HepG2 (cell line): ENCODE results near the gene FIZ1. TPM values are rescaled to one million over a fixed set of nuclear protein-coding genes. Genes with fewer than 3 reads are reported as not detected.

ENCODE experiments used
- CAMTA2 ChIP-seq: sonication (generic); formaldehyde crosslinking; IDR thresholded peaks from 2 replicates; pipeline ENCODE4 v1.4.0; 2020; ENCODE audit warnings: mild to moderate bottlenecking, missing genetic modification reagents, borderline replicate concordance
- CREM ChIP-seq, 2 experiments: sonication (generic) in 1 of 2; formaldehyde crosslinking in 1 of 2; IDR thresholded peaks; 2 replicates each; pipeline versions ENCODE4 v1.4.0 to v1.6.1; 2016 to 2020; ENCODE audit warnings: antibody characterized with exemption in 1 of 2, mild to moderate bottlenecking in 1 of 2, missing genetic modification reagents in 1 of 2
- DNMT3B ChIP-seq: conservative IDR thresholded peaks from 2 replicates; pipeline ENCODE4 v1.6.1; 2016; ENCODE audit warnings: missing biosample characterization, control low read depth
- FOXA3 ChIP-seq: IDR thresholded peaks from 2 replicates; pipeline ENCODE4 v1.6.1; 2016; ENCODE audit warnings: missing genetic modification reagents, missing compliant biosample characterization
- GFI1 ChIP-seq: sonication (generic); formaldehyde crosslinking; IDR thresholded peaks from 2 replicates; pipeline ENCODE4 v1.5.0; 2020; ENCODE audit warnings: missing genetic modification reagents, mild to moderate bottlenecking, borderline replicate concordance
- KLF15 ChIP-seq: sonication (generic); formaldehyde crosslinking; IDR thresholded peaks from 2 replicates; pipeline ENCODE4 v1.8.1; 2023; ENCODE audit warnings: borderline replicate concordance, mild to moderate bottlenecking, inconsistent platforms, missing genetic modification reagents, mixed read lengths
- MAFK ChIP-seq, 2 experiments: IDR thresholded peaks in 1 of 2; conservative IDR thresholded peaks in 1 of 2; 2 replicates each; pipeline ENCODE4 v1.6.1; 2011; ENCODE audit warnings: improper control_type of control experiment in 2 of 2, low read length in 2 of 2
- MTA1 ChIP-seq: sonication (generic); formaldehyde crosslinking; IDR thresholded peaks from 2 replicates; pipeline ENCODE4 v1.4.0; 2020; ENCODE audit warnings: missing genetic modification reagents, mild to moderate bottlenecking, borderline replicate concordance
- MYPOP ChIP-seq: sonication (generic); formaldehyde crosslinking; IDR thresholded peaks from 2 replicates; pipeline ENCODE4 v1.8.1; 2023; ENCODE audit warnings: mild to moderate bottlenecking, moderate library complexity, missing genetic modification reagents
- RFX3 ChIP-seq: IDR thresholded peaks from 2 replicates; pipeline ENCODE4 v1.6.1; 2016; ENCODE audit warnings: missing biosample characterization, missing genetic modification reagents
- SAFB2 ChIP-seq: sonication (generic); formaldehyde crosslinking; IDR thresholded peaks from 2 replicates; pipeline ENCODE4 v1.5.1; 2020; ENCODE audit warnings: missing genetic modification reagents, low read depth, mild to moderate bottlenecking, borderline replicate concordance
- SKI ChIP-seq: fragments of 450-650 bp; IDR thresholded peaks from one replicate; pipeline ENCODE4 v1.6.1; 2018; ENCODE audit warnings: mild to moderate bottlenecking; ENCODE audit not compliant: partially characterized antibody
- SOX5 ChIP-seq: IDR thresholded peaks from 2 replicates; pipeline ENCODE4 v1.6.1; 2016; ENCODE audit warnings: borderline replicate concordance
- USF2 ChIP-seq, 2 experiments: sonication (generic) in 1 of 2; formaldehyde crosslinking in 1 of 2; IDR thresholded peaks; 2 replicates each; pipeline versions ENCODE4 v1.5.1 to v1.6.1; 2011 to 2020; ENCODE audit warnings: borderline replicate concordance in 1 of 2, low read depth in 1 of 2, low read length in 1 of 2, mild to moderate bottlenecking in 1 of 2, missing genetic modification reagents in 1 of 2, moderate library complexity in 1 of 2
- ZNF207 ChIP-seq: fragments of 450-650 bp; IDR thresholded peaks from 2 replicates; pipeline ENCODE4 v1.6.1; 2016; ENCODE audit warnings: antibody characterized with exemption, borderline replicate concordance
- ZNF251 ChIP-seq: sonication (generic); formaldehyde crosslinking; IDR thresholded peaks from 2 replicates; pipeline ENCODE4 v1.9.0; 2021; ENCODE audit warnings: mild to moderate bottlenecking, missing genetic modification reagents
- ZNF34 ChIP-seq: sonication (generic); formaldehyde crosslinking; IDR thresholded peaks from 2 replicates; pipeline ENCODE4 v1.4.0; 2020; ENCODE audit warnings: mild to moderate bottlenecking, missing genetic modification reagents, borderline replicate concordance
- ZNF713 ChIP-seq: sonication (generic); formaldehyde crosslinking; IDR thresholded peaks from 2 replicates; pipeline ENCODE4 v1.4.0; 2020; ENCODE audit warnings: mild to moderate bottlenecking, missing genetic modification reagents
- ZNF777 ChIP-seq: sonication (generic); formaldehyde crosslinking; IDR thresholded peaks from 2 replicates; pipeline ENCODE4 v1.4.0; 2020; ENCODE audit warnings: missing genetic modification reagents
- polyA plus RNA-seq, 8 experiments: library from polyadenylated mRNA; depleted of rRNA in 3 of 8; stranded (reverse) in 7 of 8; unstranded in 1 of 8; fragments of >200 nt; fragmentation: Illumina TruSeq in 4 of 8; extraction: Trizol in 4 of 8; gene quantifications; 2 replicates each; pipeline versions ENCODE4 v1.2.1 to v1.2.3, GENCODE V29; 2011 to 2016; ENCODE audit warnings: low read depth in 4 of 8, missing spikeins in 1 of 8, mixed read lengths in 1 of 8; ENCODE audit not compliant: insufficient read depth in 1 of 8
- total RNA-seq, 5 experiments: library from RNA; depleted of rRNA; stranded (reverse); fragments of >200 nt; fragmentation: Illumina TruSeq; extraction: Trizol; gene quantifications; 2 replicates each; pipeline ENCODE4 v1.2.3, GENCODE V29; 2016; ENCODE audit warnings: low read depth in 1 of 5
- TF ChIP-seq, protein P1 (sequence below): IDR thresholded peaks from 2 replicates; pipeline ENCODE4 v1.6.1; 2016; ENCODE audit warnings: low read depth, control low read depth
- TF ChIP-seq, protein P2 (sequence below): sonication (generic); formaldehyde crosslinking; IDR thresholded peaks from 2 replicates; pipeline ENCODE4 v1.5.0; 2020; ENCODE audit warnings: mild to moderate bottlenecking, missing genetic modification reagents
- TF ChIP-seq, protein P3 (sequence below): sonication (generic); formaldehyde crosslinking; IDR thresholded peaks from 2 replicates; pipeline ENCODE4 v1.8.1; 2023; ENCODE audit warnings: mild to moderate bottlenecking, missing genetic modification reagents, borderline replicate concordance

Gene FIZ1
- total and polyA plus RNA-seq, 2 of the 13 experiments (the other 11 are each of a cell fraction or from before 2014, with no cell fraction given), result 3.6 to 5.9 TPM

DNA sequence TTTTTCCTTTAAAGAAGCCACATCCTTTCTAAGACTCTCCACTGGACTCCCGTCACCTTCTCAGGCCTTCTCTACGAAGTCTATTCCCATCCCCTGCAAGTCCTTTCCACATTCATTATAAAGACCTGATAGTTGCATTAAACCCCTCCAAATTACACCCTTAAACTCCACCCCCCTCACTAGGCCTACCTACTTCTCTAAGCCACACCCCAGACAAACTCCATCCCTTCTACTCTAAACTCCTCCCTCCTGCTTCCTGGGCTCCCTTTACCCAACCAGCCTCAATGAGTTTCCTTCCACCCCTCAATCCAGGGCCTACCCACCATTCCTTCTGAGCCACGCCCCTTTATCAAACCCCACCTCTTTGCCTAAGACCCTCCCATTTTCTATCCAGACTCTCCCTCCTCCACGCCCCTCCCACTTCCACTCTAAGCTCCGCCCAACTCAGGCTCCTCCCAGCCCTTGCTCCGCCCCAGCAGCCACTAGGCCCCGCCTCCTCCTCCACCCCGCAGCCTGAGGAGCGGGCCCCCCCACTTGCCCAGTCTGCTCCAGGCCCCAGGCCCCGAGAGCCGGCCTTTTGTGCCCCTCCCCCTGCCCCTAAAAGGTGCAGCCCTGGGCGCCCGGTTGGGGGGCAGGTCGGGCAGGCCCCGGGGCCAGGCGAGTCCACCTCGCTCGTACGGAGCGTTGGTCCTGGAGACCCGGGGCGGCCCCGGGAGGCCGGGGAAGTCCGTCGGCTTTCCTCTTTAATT is 424 bp downstream of the FIZ1 start (continued):
- TF ChIP-seq MYPOP (CRISPR knock-in tag), result peak; percentile 68; the same call in 1 of the 2 replicates
- TF ChIP-seq, protein P1, sequence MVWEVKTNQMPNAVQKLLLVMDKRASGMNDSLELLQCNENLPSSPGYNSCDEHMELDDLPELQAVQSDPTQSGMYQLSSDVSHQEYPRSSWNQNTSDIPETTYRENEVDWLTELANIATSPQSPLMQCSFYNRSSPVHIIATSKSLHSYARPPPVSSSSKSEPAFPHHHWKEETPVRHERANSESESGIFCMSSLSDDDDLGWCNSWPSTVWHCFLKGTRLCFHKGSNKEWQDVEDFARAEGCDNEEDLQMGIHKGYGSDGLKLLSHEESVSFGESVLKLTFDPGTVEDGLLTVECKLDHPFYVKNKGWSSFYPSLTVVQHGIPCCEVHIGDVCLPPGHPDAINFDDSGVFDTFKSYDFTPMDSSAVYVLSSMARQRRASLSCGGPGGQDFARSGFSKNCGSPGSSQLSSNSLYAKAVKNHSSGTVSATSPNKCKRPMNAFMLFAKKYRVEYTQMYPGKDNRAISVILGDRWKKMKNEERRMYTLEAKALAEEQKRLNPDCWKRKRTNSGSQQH (CRISPR knock-in tag), result no peak; the same call in 1 of the 2 replicates
- no peak for TF ChIP-seq ZNF777 (CRISPR knock-in tag)
- no peak for TF ChIP-seq ZNF251 (CRISPR knock-in tag)
- TF ChIP-seq RFX3 (CRISPR knock-in tag), result no peak
- TF ChIP-seq DNMT3B, result no peak
- TF ChIP-seq KLF15 (CRISPR knock-in tag), result peak; percentile 73; the same call in 1 of the 2 replicates
- peak; percentile 34; the same call in 1 of the 2 replicates for TF ChIP-seq MTA1 (CRISPR knock-in tag)
- no peak; the same call in 1 of the 2 replicates for TF ChIP-seq GFI1 (CRISPR knock-in tag)
- TF ChIP-seq MAFK (conservative IDR thresholded peaks at IDR 0.05 in 1 of 2, IDR thresholded peaks at IDR 0.05 in 1 of 2; ENCODE audit: low read length in 2 of 2), result no peak
- TF ChIP-seq CREM (IDR thresholded peaks at IDR 0.05), result no peak
- no peak for TF ChIP-seq CREM (CRISPR knock-in tag; IDR thresholded peaks at IDR 0.05)
- TF ChIP-seq SKI, result no peak
- TF ChIP-seq CAMTA2 (CRISPR knock-in tag), result 0 out of 2 replicates have a peak, but pooled peaks have one; percentile 78
- no peak for TF ChIP-seq ZNF713
- TF ChIP-seq SOX5 (CRISPR knock-in tag), result 0 out of 2 replicates have a peak, but pooled peaks have one; percentile 14
- peak; percentile 13; the same call in 1 of the 2 replicates for TF ChIP-seq ZNF34 (CRISPR knock-in tag)
- TF ChIP-seq, protein P2, sequence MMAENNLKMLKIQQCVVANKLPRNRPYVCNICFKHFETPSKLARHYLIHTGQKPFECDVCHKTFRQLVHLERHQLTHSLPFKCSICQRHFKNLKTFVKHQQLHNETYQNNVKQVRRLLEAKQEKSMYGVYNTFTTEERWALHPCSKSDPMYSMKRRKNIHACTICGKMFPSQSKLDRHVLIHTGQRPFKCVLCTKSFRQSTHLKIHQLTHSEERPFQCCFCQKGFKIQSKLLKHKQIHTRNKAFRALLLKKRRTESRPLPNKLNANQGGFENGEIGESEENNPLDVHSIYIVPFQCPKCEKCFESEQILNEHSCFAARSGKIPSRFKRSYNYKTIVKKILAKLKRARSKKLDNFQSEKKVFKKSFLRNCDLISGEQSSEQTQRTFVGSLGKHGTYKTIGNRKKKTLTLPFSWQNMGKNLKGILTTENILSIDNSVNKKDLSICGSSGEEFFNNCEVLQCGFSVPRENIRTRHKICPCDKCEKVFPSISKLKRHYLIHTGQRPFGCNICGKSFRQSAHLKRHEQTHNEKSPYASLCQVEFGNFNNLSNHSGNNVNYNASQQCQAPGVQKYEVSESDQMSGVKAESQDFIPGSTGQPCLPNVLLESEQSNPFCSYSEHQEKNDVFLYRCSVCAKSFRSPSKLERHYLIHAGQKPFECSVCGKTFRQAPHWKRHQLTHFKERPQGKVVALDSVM (CRISPR knock-in tag), result no peak
- TF ChIP-seq, protein P3, sequence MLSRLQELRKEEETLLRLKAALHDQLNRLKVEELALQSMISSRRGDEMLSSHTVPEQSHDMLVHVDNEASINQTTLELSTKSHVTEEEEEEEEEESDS (CRISPR knock-in tag), result no peak
- TF ChIP-seq FOXA3 (CRISPR knock-in tag), result no peak; the same call in 1 of the 2 replicates
- TF ChIP-seq ZNF207, result no peak
- no peak for TF ChIP-seq USF2 (IDR thresholded peaks at IDR 0.05; ENCODE audit: low read depth, low read length)
- no peak for TF ChIP-seq USF2 (CRISPR knock-in tag; IDR thresholded peaks at IDR 0.05; ENCODE audit: borderline replicate concordance)
- no peak for TF ChIP-seq SAFB2 (CRISPR knock-in tag)
